PFSK-1 (cell line): ENCODE measurements around the gene PLPPR1.

Experiments used
- FOXP2 ChIP-seq: optimal IDR thresholded peaks from 2 replicates; pipeline ENCODE3; 2011; ENCODE audit warnings: borderline replicate concordance, control low read depth, inconsistent platforms; ENCODE audit not compliant: insufficient read depth; ENCODE audit errors: extremely low read length, extremely low read depth
- POLR2AphosphoS5 ChIP-seq: IDR thresholded peaks from 2 replicates; pipeline ENCODE4 v1.6.1; 2012; ENCODE audit warnings: low read depth, mild to moderate bottlenecking, control low read depth, low read length, moderate library complexity
- REST ChIP-seq, 2 experiments: IDR thresholded peaks; 2 replicates each; pipeline versions ENCODE4 v1.6.1 to v1.8.0; 2011 to 2012; ENCODE audit warnings: low read depth in 2 of 2, low read length in 2 of 2, control low read depth in 1 of 2, inconsistent platforms in 1 of 2, mild to moderate bottlenecking in 1 of 2, moderate library complexity in 1 of 2; ENCODE audit not compliant: insufficient read depth in 1 of 2
- SIN3A ChIP-seq: IDR thresholded peaks from 2 replicates; pipeline ENCODE4 v1.6.1; 2012; ENCODE audit warnings: mild to moderate bottlenecking, low read length, moderate library complexity, borderline replicate concordance; ENCODE audit not compliant: insufficient read depth
- TAF1 ChIP-seq: IDR thresholded peaks from 2 replicates; pipeline ENCODE4 v1.6.1; 2012; ENCODE audit warnings: low read length, control low read depth, borderline replicate concordance; ENCODE audit not compliant: insufficient read depth

The PLPPR1 gene

GRCh38 chr9:101030086-101030391 lies 1.5 kb downstream of the PLPPR1 start:
- TF ChIP-seq FOXP2: no peak

DNA sequence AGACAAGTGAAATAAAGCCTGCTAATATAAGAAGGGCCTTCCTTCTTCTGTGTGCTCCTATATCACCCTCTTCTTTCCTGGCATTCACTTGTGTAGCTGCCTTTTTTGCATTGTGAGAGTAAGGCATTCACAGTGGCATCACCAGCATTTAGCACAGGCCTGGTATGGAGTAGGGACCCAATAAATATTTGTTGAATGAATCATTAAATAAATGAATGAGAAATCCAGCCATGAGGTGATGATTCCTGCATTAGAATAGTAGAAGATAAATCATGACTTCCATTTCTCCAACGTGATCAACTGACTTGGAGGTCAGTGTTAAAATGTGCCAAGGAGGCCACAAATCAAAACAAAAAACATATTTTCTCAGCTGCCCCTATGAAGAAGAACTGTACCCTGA lies 3.9 kb downstream of the PLPPR1 start:
- TF ChIP-seq FOXP2: no peak
- no peak for TF ChIP-seq REST (IDR thresholded peaks at IDR 0.05; ENCODE audit: insufficient read depth in 1 of 2, low read depth in 2 of 2, low read length in 2 of 2)
- TF ChIP-seq POLR2AphosphoS5: no peak
- no peak for TF ChIP-seq SIN3A

DNA sequence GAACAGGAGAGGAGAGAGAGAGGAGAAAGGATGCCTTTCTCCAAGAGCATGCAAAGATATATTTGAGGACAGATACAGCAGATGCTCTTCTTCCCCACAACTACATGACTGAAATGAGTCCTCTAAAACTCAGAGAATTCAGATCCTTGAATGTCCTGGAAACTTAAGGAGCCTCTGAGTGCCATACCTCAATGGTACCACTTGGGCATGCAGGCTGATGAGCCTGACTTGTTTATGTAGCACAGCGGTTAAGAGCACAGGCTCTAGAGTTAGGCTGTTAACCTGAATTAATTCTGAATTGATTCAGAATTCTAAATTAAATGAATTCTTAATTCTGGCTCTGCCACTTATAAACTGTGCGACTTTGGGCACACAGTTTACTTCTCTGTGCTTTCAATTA lies 5.7 kb downstream of the PLPPR1 start:
- TF ChIP-seq POLR2AphosphoS5: no peak
- no peak for TF ChIP-seq SIN3A
- TF ChIP-seq REST (IDR thresholded peaks at IDR 0.05; ENCODE audit: insufficient read depth in 1 of 2, low read depth in 2 of 2, low read length in 2 of 2): no peak
- no peak for TF ChIP-seq FOXP2
- no peak for TF ChIP-seq TAF1

DNA sequence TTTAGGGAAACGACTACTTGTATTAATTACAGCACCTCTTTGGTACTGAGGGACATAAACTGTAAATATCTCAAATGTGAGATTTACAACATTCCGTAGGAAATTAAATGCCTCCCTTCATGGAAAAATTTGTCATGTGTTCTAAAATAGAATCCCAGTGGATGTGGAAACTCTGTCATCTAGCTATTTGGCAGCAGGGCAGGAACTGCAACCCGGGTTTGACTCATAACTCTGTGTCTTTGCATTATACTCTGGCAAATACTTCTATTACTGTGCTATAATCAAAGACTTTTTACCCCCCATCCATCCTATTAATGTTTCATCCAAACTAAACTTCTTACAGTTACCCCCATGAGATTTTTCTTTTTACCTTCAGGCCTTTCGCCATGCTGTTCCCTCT lies 6.6 kb downstream of the PLPPR1 start:
- TF ChIP-seq SIN3A: no peak
- no peak for TF ChIP-seq TAF1
- no peak for TF ChIP-seq FOXP2
- TF ChIP-seq POLR2AphosphoS5: no peak
- TF ChIP-seq REST (IDR thresholded peaks at IDR 0.05; ENCODE audit: insufficient read depth in 1 of 2, low read depth in 2 of 2, low read length in 2 of 2): no peak

- TF ChIP-seq FOXP2: no peak
- TF ChIP-seq SIN3A: no peak
- no peak for TF ChIP-seq POLR2AphosphoS5
- no peak for TF ChIP-seq TAF1
- no peak for TF ChIP-seq REST (IDR thresholded peaks at IDR 0.05; ENCODE audit: insufficient read depth in 1 of 2, low read depth in 2 of 2, low read length in 2 of 2)
These were observed 8.9 kb downstream of the PLPPR1 start for GRCh38 chr9:101037430-101037829.
